Measurements from ENCODE around the gene WDR1. TPM values are rescaled to one million over a fixed set of nuclear protein-coding genes. Genes with fewer than 3 reads are reported as not detected.

The WDR1 gene
- total and polyA plus RNA-seq, 2 donors (not counting 3 experiments of a cell fraction or from before 2014, with no cell fraction given) = 590 to 660 TPM

DNA sequence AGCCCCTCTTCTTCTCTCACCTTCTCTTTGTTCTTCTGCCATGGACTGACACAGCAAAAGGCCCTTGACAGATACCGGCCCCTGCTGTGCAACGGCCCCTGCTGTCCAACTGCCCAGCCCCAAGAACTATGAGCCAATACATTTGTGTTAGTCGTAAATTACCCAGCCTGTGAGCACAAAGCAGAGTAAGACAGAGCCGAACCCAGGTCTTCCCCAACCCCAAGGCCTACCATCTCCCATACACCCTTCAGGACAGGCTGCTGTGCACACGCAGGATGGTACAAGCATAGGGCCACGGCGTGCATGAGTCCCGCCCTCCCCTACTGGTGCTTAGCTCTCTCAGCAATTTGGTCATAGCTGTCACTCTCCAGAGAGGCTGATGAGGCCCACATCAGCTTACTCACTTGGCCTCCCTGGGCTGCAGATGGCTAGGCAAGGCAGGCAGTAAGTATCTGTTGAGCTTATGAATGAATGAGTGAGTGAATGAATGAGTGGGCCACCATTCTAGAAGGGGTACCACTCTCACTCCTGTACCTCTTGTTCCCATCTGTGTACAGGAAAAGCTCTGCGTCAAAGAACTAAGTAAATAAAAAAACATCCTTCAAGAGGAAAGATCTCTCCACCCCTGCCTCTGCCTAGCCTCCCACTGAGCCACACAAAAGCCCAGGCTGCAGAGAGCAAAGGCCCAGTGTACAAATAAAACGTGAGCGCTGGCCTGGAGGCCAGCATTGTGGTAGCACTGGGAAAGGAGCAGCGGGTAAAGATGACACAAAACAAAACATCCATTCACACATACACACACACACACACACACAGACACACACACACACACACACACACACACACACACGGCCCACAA, 13.9 kb downstream of the WDR1 start:
- Histone ChIP-seq H3K27me3 (ENCODE audit: control insufficient read depth in 2 of 2, insufficient read depth in 2 of 2, low read length in 2 of 2) (no peaks in the 10 kb centered on the region), H3K36me3 (ENCODE audit: control insufficient read depth in 2 of 2, extremely low read depth in 1 of 2, insufficient read depth in 2 of 2, low read length in 2 of 2) (peaks cover 24 to 38% of the 10 kb centered on the region in 2 experiments), H2AFZ (ENCODE audit: low read depth, low read length) (no peak overlapping the region), H3K79me2 (ENCODE audit: control insufficient read depth, insufficient read depth, low read length) (peaks cover 97% of the 10 kb centered on the region), H3K27ac (ENCODE audit: insufficient read depth, low read depth, low read length) (no peak overlapping the region), H3K9me3 (replicated peaks; ENCODE audit: control insufficient read depth, insufficient read depth, low read length) (no peaks in the 10 kb centered on the region), H4K20me1 (replicated peaks; ENCODE audit: control insufficient read depth, extremely low read depth, insufficient read depth, low read length) (peaks cover 14% of the 10 kb centered on the region), H3K9ac (replicated peaks; ENCODE audit: extremely low read depth, insufficient read depth, low read length) (no peak overlapping the region), H3K4me1 (ENCODE audit: control insufficient read depth, extremely low read depth, insufficient read depth, low read length) (peaks cover 52% of the 10 kb centered on the region), H3K4me2 (ENCODE audit: insufficient read depth, low read length) (no peak overlapping the region), H3K4me3 (replicated peaks in 1 of 3; ENCODE audit: insufficient read depth in 1 of 3, low read depth in 1 of 3, low read length in 3 of 3) (no peak overlapping the region), H3K9me1 (replicated peaks; ENCODE audit: control insufficient read depth, extremely low read depth, insufficient read depth, low read length) (no peaks in the 10 kb centered on the region)
- DNase-seq (ENCODE audit: low read depth, low spot score) (no peak), FAIRE-seq (no peak)
- no TSS peak for BruUV-seq (replicated peaks)
- TF ChIP-seq, protein P1, sequence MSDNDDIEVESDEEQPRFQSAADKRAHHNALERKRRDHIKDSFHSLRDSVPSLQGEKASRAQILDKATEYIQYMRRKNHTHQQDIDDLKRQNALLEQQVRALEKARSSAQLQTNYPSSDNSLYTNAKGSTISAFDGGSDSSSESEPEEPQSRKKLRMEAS (IDR thresholded peaks at IDR 0.05; ENCODE audit: insufficient read depth, insufficient read length) = no peak
- no peak for TF ChIP-seq GATA2 (IDR thresholded peaks at IDR 0.05; ENCODE audit: insufficient read depth, insufficient read length, low read depth, low read length)
- no peak for TF ChIP-seq EZH2 (IDR thresholded peaks at IDR 0.05; ENCODE audit: borderline replicate concordance, low read depth, low read length, severe bottlenecking)
- TF ChIP-seq, protein P2, sequence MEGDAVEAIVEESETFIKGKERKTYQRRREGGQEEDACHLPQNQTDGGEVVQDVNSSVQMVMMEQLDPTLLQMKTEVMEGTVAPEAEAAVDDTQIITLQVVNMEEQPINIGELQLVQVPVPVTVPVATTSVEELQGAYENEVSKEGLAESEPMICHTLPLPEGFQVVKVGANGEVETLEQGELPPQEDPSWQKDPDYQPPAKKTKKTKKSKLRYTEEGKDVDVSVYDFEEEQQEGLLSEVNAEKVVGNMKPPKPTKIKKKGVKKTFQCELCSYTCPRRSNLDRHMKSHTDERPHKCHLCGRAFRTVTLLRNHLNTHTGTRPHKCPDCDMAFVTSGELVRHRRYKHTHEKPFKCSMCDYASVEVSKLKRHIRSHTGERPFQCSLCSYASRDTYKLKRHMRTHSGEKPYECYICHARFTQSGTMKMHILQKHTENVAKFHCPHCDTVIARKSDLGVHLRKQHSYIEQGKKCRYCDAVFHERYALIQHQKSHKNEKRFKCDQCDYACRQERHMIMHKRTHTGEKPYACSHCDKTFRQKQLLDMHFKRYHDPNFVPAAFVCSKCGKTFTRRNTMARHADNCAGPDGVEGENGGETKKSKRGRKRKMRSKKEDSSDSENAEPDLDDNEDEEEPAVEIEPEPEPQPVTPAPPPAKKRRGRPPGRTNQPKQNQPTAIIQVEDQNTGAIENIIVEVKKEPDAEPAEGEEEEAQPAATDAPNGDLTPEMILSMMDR (IDR thresholded peaks at IDR 0.05; ENCODE audit: extremely low read depth in 1 of 2, insufficient read depth in 1 of 2, low read depth in 1 of 2, low read length in 2 of 2) = no peak
- TF ChIP-seq JUN (IDR thresholded peaks at IDR 0.05; ENCODE audit: borderline replicate concordance, insufficient read depth, insufficient read length, low read depth) = no peak
- TF ChIP-seq FOS (IDR thresholded peaks at IDR 0.05; ENCODE audit: borderline replicate concordance, insufficient read depth, low read length) = no peak
- no peak for TF ChIP-seq POLR2AphosphoS5 (IDR thresholded peaks at IDR 0.05; ENCODE audit: insufficient read depth, low read depth, low read length)
- no peak for TF ChIP-seq MYC (IDR thresholded peaks at IDR 0.05; ENCODE audit: low read depth, low read length)
- TF ChIP-seq POLR2A (IDR thresholded peaks at IDR 0.05; ENCODE audit: low read depth, low read length) = no peak
- POLR2A ChIA-PET = interaction anchor here (1.4 to 2.8 kb wide), 3 partner anchors 9 to 14 kb away, joined by 4 to 12 read pairs (median 7); partner anchors contain the start of gene WDR1
- CTCF ChIA-PET = interaction anchor here (0.8 to 2.7 kb wide), 4 partner anchors 10 to 16 kb away, joined by 3 to 11 read pairs (median 3); no protein-coding TSS in a partner anchor
- dilution Hi-C loops (cut with MboI; ENCODE audit: extremely low pct_ligation_motif_present, low sequenced_read_pairs) (no loop called here), intact Hi-C loops (cut with micrococcal nuclease) (no loop called here)
